K562 (cell line): ENCODE measurements around the gene SORCS2. TPM values are rescaled to one million over a fixed set of nuclear protein-coding genes. Genes with fewer than 3 reads are reported as not detected.

Source experiments
- ATAC-seq: fragments of 200-7000 bp; cut with Tn5 transposase; 3 replicates; pipeline ENCODE4 v1.9.1; 2020; ENCODE audit warnings: moderate library complexity
- BruUV-seq: library from RNA; stranded (reverse); fragments of 400-500 nt; replicated peaks from 2 replicates; lab custom pipeline; 2021; lab: Mats Ljungman, UMichigan
- CTCF ChIA-PET: fragments of 300-600 bp; formaldehyde crosslinking; extraction: SDS; loops from one replicate; lab custom pipeline; 2021; ENCODE audit warnings: low intra/inter-chr PET ratio; lab: Yijun Ruan, JAX
- POLR2A ChIA-PET: fragments of 300-600, 350-650 bp; sonication (Branson Sonifier 250); formaldehyde crosslinking; extraction: SDS; loops from one replicate; lab custom pipeline; 2021; ENCODE audit warnings: antibody characterized with exemption, inconsistent platforms; lab: Yijun Ruan, JAX
- DNase-seq, 4 experiments: peaks; one replicate each; pipeline versions ENCODE4 v3.0.0 to v3.0.0-alpha.2; 2011 to 2018; ENCODE audit warnings: low spot score in 3 of 4, mixed read lengths in 3 of 4; ENCODE audit errors: extremely low read depth in 1 of 4
- FAIRE-seq: peaks from 2 replicates; lab custom pipeline; 2011; peaks lifted over from hg19 to GRCh38; lab: Jason Lieb, UNC
- H2AFZ ChIP-seq: 2 replicates; pipeline ENCODE4 v1.6.0; 2011; ENCODE audit warnings: low read depth, low read length, control low read depth, inconsistent platforms
- H3K27ac ChIP-seq: fragments of 200-600 bp; 3 replicates; pipeline ENCODE4 v1.8.0; 2011; ENCODE audit warnings: low read depth, mild to moderate bottlenecking, control low read depth, inconsistent platforms, low read length, moderate library complexity, mixed read lengths; ENCODE audit errors: extremely low read depth
- H3K27me3 ChIP-seq, 2 experiments: fragments of 300-600 bp in 1 of 2; 2 replicates in 1 of 2; 3 replicates in 1 of 2; pipeline versions ENCODE4 v1.6.0 to v1.8.0; 2011; ENCODE audit warnings: inconsistent platforms in 2 of 2, low read length in 2 of 2, mild to moderate bottlenecking in 1 of 2, mixed read lengths in 1 of 2, moderate library complexity in 1 of 2; ENCODE audit not compliant: control insufficient read depth in 2 of 2, insufficient read depth in 2 of 2
- H3K36me3 ChIP-seq: fragments of 300-600 bp; 3 replicates; pipeline ENCODE4 v1.8.0; 2011; ENCODE audit warnings: mild to moderate bottlenecking, low read length, inconsistent platforms; ENCODE audit not compliant: control insufficient read depth, insufficient read depth
- H3K4me1 ChIP-seq, 2 experiments: fragments of 200-600 bp in 1 of 2; replicated peaks in 1 of 2; 2 replicates in 1 of 2; 3 replicates in 1 of 2; pipeline versions ENCODE4 v1.5.1 to v1.8.0; 2011; ENCODE audit warnings: inconsistent platforms in 2 of 2, low read length in 2 of 2, mild to moderate bottlenecking in 1 of 2, mixed read lengths in 1 of 2, moderate library complexity in 1 of 2; ENCODE audit not compliant: control insufficient read depth in 2 of 2, insufficient read depth in 2 of 2
- H3K4me2 ChIP-seq: 2 replicates; pipeline ENCODE4 v1.6.1; 2011; ENCODE audit warnings: low read length, control low read depth, inconsistent platforms, mixed read lengths; ENCODE audit not compliant: insufficient read depth
- H3K4me3 ChIP-seq: fragments of 200-600 bp; sonication (generic), shearing (Covaris generic); 2 replicates; pipeline ENCODE4 v1.5.1; 2016; ENCODE audit warnings: control low read depth, inconsistent platforms
- H3K79me2 ChIP-seq: fragments of 200-600 bp; 3 replicates; pipeline ENCODE4 v1.8.0; 2011; ENCODE audit warnings: low read length, inconsistent platforms; ENCODE audit not compliant: control insufficient read depth, insufficient read depth
- H3K9ac ChIP-seq, 2 experiments: 2 replicates each; pipeline versions ENCODE4 v1.6.0 to v1.6.1; 2011; ENCODE audit warnings: low read depth in 2 of 2, low read length in 2 of 2, control low read depth in 1 of 2, inconsistent platforms in 1 of 2, mild to moderate bottlenecking in 1 of 2, mixed read lengths in 1 of 2; ENCODE audit not compliant: insufficient read depth in 1 of 2
- H3K9me1 ChIP-seq: one replicate; pipeline ENCODE4 v1.6.0; 2011; ENCODE audit warnings: inconsistent platforms, mild to moderate bottlenecking, low read length, moderate library complexity; ENCODE audit not compliant: control insufficient read depth, insufficient read depth
- H3K9me3 ChIP-seq: replicated peaks from 2 replicates; pipeline ENCODE4 v1.5.1; 2011; ENCODE audit warnings: low read depth, low read length, inconsistent platforms; ENCODE audit not compliant: control insufficient read depth, insufficient read depth
- H4K20me1 ChIP-seq: replicated peaks from 2 replicates; pipeline ENCODE4 v1.6.1; 2011; ENCODE audit warnings: low read length, inconsistent platforms, mixed read lengths; ENCODE audit not compliant: control insufficient read depth, insufficient read depth
- ARID4B ChIP-seq: sonication (generic); formaldehyde crosslinking; IDR thresholded peaks from 2 replicates; pipeline ENCODE4 v1.8.0; 2022; ENCODE audit warnings: mild to moderate bottlenecking, missing genetic modification reagents
- BCOR ChIP-seq: fragments of 450-650 bp; IDR thresholded peaks from 2 replicates; pipeline ENCODE4 v1.6.1; 2016
- BRF1 ChIP-seq: IDR thresholded peaks from 3 replicates; pipeline ENCODE4 v1.6.1; 2011; ENCODE audit warnings: borderline replicate concordance, mild to moderate bottlenecking; ENCODE audit not compliant: insufficient read length; ENCODE audit errors: extremely low read depth
- GABPB1 ChIP-seq: sonication (generic); formaldehyde crosslinking; IDR thresholded peaks from 2 replicates; pipeline ENCODE4 v1.8.0; 2022; ENCODE audit warnings: mild to moderate bottlenecking, missing genetic modification reagents
- HBP1 ChIP-seq: fragments of 450-650 bp; formaldehyde crosslinking; IDR thresholded peaks from 2 replicates; pipeline ENCODE4 v1.4.0; 2022; ENCODE audit warnings: missing genetic modification characterization
- HIVEP1 ChIP-seq: fragments of 250-450 bp; sonication (Bioruptor Pico); IDR thresholded peaks from 2 replicates; pipeline ENCODE4 v1.4.0; 2020; ENCODE audit warnings: mild to moderate bottlenecking
- HMG20B ChIP-seq: fragments of 250-450 bp; sonication (Bioruptor Pico); IDR thresholded peaks from 2 replicates; pipeline ENCODE4 v1.5.0; 2021; ENCODE audit warnings: mild to moderate bottlenecking
- MBD1 ChIP-seq: fragments of 250-450 bp; sonication (Bioruptor Pico); IDR thresholded peaks from 2 replicates; pipeline ENCODE4 v1.8.0; 2022; ENCODE audit warnings: inconsistent platforms
- MTA1 ChIP-seq: fragments of 450-650 bp; IDR thresholded peaks from 2 replicates; pipeline ENCODE4 v1.6.1; 2017; ENCODE audit warnings: borderline replicate concordance
- NR1H2 ChIP-seq: sonication (generic); formaldehyde crosslinking; IDR thresholded peaks from 2 replicates; pipeline ENCODE4 v1.4.0; 2020; ENCODE audit warnings: mild to moderate bottlenecking, missing genetic modification reagents
- NR3C1 ChIP-seq: sonication (generic); formaldehyde crosslinking; IDR thresholded peaks from 2 replicates; pipeline ENCODE4 v1.8.1; 2022; ENCODE audit warnings: missing genetic modification reagents
- POLR2AphosphoS2 ChIP-seq: IDR thresholded peaks from 2 replicates; pipeline ENCODE4 v1.6.1; 2012; ENCODE audit warnings: low read length, improper control_type of control experiment
- TSC22D4 ChIP-seq: fragments of 450-650 bp; IDR thresholded peaks from 2 replicates; pipeline ENCODE4 v1.6.1; 2016; ENCODE audit warnings: missing genetic modification characterization, missing biosample characterization, control low read depth
- ZBTB1 ChIP-seq: sonication (generic); formaldehyde crosslinking; IDR thresholded peaks from 2 replicates; pipeline ENCODE4 v1.8.1; 2023; ENCODE audit warnings: missing genetic modification reagents, low read depth, mild to moderate bottlenecking, borderline replicate concordance
- ZBTB26 ChIP-seq: fragments of 450-650 bp; formaldehyde crosslinking; IDR thresholded peaks from 2 replicates; pipeline ENCODE4 v1.4.0; 2022; ENCODE audit warnings: missing genetic modification characterization
- ZNF717 ChIP-seq: fragments of 250-450 bp; sonication (Bioruptor Pico); IDR thresholded peaks from 2 replicates; pipeline ENCODE4 v1.5.0; 2021
- WGBS: fragments of 100-300 bp; shearing (Covaris generic); methylation state at CpG from one replicate; pipeline ENCODE4 v1.1.6; 2016; ENCODE audit warnings: low coverage, mixed read lengths; ENCODE audit not compliant: insufficient coverage; ENCODE audit errors: missing lambda C conversion rate; 5-methylcytosine and 5-hydroxymethylcytosine counted together
- in situ Hi-C: fragments of 300-500 bp; cut with MboI; formaldehyde crosslinking; loops from 4 replicates; pipeline ENCODE4 v1.15.0; 2018; ENCODE audit warnings: inconsistent platforms, mixed read lengths
- intact Hi-C: fragments of 100-400 bp; cut with micrococcal nuclease; formaldehyde crosslinking; loops from 2 replicates; pipeline ENCODE4 v1.14.2; 2022
- polyA plus RNA-seq, 8 experiments: library from polyadenylated mRNA; depleted of rRNA in 4 of 8; stranded (reverse) in 5 of 8; unstranded in 3 of 8; fragments of >200 nt; fragmentation: Nextera tagmentation in 2 of 8; fragmentation: Illumina TruSeq in 1 of 8; extraction: Ambion mirVana in 2 of 8; extraction: Trizol in 1 of 8; gene quantifications; 2 replicates each; pipeline versions ENCODE4 v1.2.1 to v1.2.3, GENCODE V29; 2011 to 2014; ENCODE audit warnings: inconsistent platforms in 1 of 8, missing spikeins in 1 of 8
- total RNA-seq, 7 experiments: library from RNA; depleted of rRNA in 6 of 7; stranded (reverse); fragments of >200 nt in 6 of 7; fragmentation: Illumina TruSeq in 2 of 7; extraction: Trizol in 2 of 7; gene quantifications; 2 replicates each; pipeline versions ENCODE4 v1.2.1 to v1.2.3, GENCODE V29; 2011 to 2021; ENCODE audit warnings: low replicate concordance in 1 of 7

Gene SORCS2
- total and polyA plus RNA-seq, 9 of the 15 experiments (the other 6 are each of a cell fraction or from before 2014, with no cell fraction given) = not detected

- intact Hi-C loops (no loop called here), in situ Hi-C loops (no loop called here)
- Histone ChIP-seq H3K36me3 (no peaks in the 10 kb centered on the region), H2AFZ (no peak overlapping the region), H3K9ac (no peak overlapping the region), H3K9me3 (no peaks in the 10 kb centered on the region), H3K4me2 (no peak overlapping the region), H3K9me1 (no peaks in the 10 kb centered on the region), H3K4me1 (no peaks in the 10 kb centered on the region), H3K4me3 (no peak overlapping the region), H4K20me1 (0 out of 2 replicates have a peak, but pooled peaks cover 3% of the 10 kb centered on the region), H3K79me2 (no peaks in the 10 kb centered on the region)
- WGBS = 0% methylated on average over 7 of the region's 9 CpGs
- ChIA-PET CTCF (no interaction called here), POLR2A (interaction anchor here (0.6 kb wide), 1 partner anchor 12 kb away, joined by 3 read pairs; no protein-coding TSS in a partner anchor)
- no peak for TF ChIP-seq MTA1
- no peak for TF ChIP-seq ZBTB1 (CRISPR knock-in tag)
- TF ChIP-seq BRF1 = no peak
- no peak for TF ChIP-seq HIVEP1 (CRISPR knock-in tag)
- no peak for TF ChIP-seq NR3C1 (CRISPR knock-in tag)
- TF ChIP-seq ARID4B (CRISPR knock-in tag) = no peak
- TF ChIP-seq ZBTB26 = no peak
- TF ChIP-seq POLR2AphosphoS2 = no peak
- no peak for TF ChIP-seq TSC22D4 (tag)
- no peak for TF ChIP-seq HBP1 (CRISPR knock-in tag)
- no peak for TF ChIP-seq BCOR
- TF ChIP-seq NR1H2 (CRISPR knock-in tag) = no peak
- no peak for TF ChIP-seq GABPB1 (CRISPR knock-in tag)
- no peak for TF ChIP-seq HMG20B (CRISPR knock-in tag)
- TF ChIP-seq MBD1 (CRISPR knock-in tag) = no peak
- TF ChIP-seq ZNF717 (CRISPR knock-in tag) = no peak
- TF ChIP-seq, all 486 proteins: peak for 0
- no peak for ATAC-seq
- FAIRE-seq = no peak
- Histone ChIP-seq H3K27ac (no peak overlapping the region), H3K27me3 (peaks cover 2 to 43% of the 10 kb centered on the region in 2 experiments; a peak in 3 of 5 replicates)
- no TSS peak for BruUV-seq
- DNase-seq = no peak
Observed at GRCh38 chr4:7622371-7622770, 430.0 kb downstream of the SORCS2 start.
